OCI-LY3 (cell line): Measurements from ENCODE around the gene VPS8.

Experiments
- H2AFZ ChIP-seq: fragments of 200-600, 300-600 bp; shearing (Covaris generic); 2 replicates; pipeline ENCODE4 v1.6.0; 2014; ENCODE audit warnings: antibody characterized with exemption, low read depth, low read length
- H3K27ac ChIP-seq: fragments of 200-600, 300-600 bp; sonication (generic); 2 replicates; pipeline ENCODE4 v1.5.1; 2014; ENCODE audit warnings: mild to moderate bottlenecking, low read length, moderate library complexity, mixed read lengths
- H3K27me3 ChIP-seq: fragments of 200-600, 300-600 bp; sonication (generic); 2 replicates; pipeline ENCODE4 v1.6.1; 2014; ENCODE audit warnings: low read depth, low read length, mixed read lengths
- H3K36me3 ChIP-seq: fragments of 200-600, 300-600 bp; sonication (generic); replicated peaks from 2 replicates; pipeline ENCODE3; 2014; ENCODE audit warnings: low read depth, low read length, mixed read lengths
- H3K4me1 ChIP-seq: fragments of 300-600, 200-600 bp; sonication (generic); 2 replicates; pipeline ENCODE4 v1.6.1; 2014; ENCODE audit warnings: low read length, mixed read lengths
- H3K4me2 ChIP-seq: fragments of 200-600, 300-600 bp; sonication (generic); 2 replicates; pipeline ENCODE4 v1.6.1; 2014; ENCODE audit warnings: low read length, mixed read lengths
- H3K4me3 ChIP-seq: fragments of 300-600, 200-600 bp; sonication (generic); 2 replicates; pipeline ENCODE4 v1.5.1; 2014; ENCODE audit warnings: antibody characterized with exemption, mild to moderate bottlenecking, low read length, moderate library complexity
- H3K79me2 ChIP-seq: fragments of 300-600, 200-600 bp; shearing (Covaris generic); 2 replicates; pipeline ENCODE4 v1.6.1; 2014; ENCODE audit warnings: mild to moderate bottlenecking, low read length, mixed read lengths
- H3K9ac ChIP-seq: fragments of 300-600, 200-600 bp; shearing (Covaris generic); 2 replicates; pipeline ENCODE4 v1.6.0; 2014; ENCODE audit warnings: mild to moderate bottlenecking, low read length, moderate library complexity
- H3K9me3 ChIP-seq: fragments of 200-600, 300-600 bp; shearing (Covaris generic); 2 replicates; pipeline ENCODE4 v1.6.1; 2014; ENCODE audit warnings: low read length, mixed read lengths; ENCODE audit not compliant: insufficient read depth
- H4K20me1 ChIP-seq: fragments of 200-600, 300-600 bp; sonication (generic); 2 replicates; pipeline ENCODE4 v1.6.1; 2016; ENCODE audit warnings: low read length, mixed read lengths; ENCODE audit not compliant: insufficient read depth
- EZH2phosphoT487 ChIP-seq: fragments of 200-600 bp; shearing (Covaris generic); IDR thresholded peaks from 2 replicates; pipeline ENCODE4 v1.6.1; 2018; ENCODE audit warnings: antibody characterized with exemption, mixed run types, low read depth
- TF ChIP-seq, protein P1 (sequence below): fragments of 200-600, 300-600 bp; sonication (generic); IDR thresholded peaks from 2 replicates; pipeline ENCODE4 v1.5.1; 2014; ENCODE audit warnings: antibody characterized with exemption, low read length, low read depth

The VPS8 gene

DNA sequence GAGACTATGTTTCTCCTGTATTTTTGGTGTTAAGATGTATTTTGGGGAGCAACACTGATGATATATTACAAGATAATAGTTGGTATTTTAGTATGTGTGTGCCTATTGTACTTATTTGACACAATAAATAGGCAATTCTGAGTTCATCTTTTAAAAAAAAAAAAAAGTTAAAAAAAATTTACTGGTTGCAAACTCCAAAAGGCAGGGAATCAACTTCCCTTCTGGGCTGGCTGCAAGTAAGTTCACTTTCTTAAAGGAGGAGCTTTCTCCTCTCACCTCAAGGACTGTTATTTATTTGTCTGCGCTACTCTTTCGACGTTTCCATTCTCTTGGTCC lies 335 bp upstream of the VPS8 start:
- Histone ChIP-seq H3K36me3 (peaks cover 1% of the 10 kb centered on the region), H3K27me3 (no peaks in the 10 kb centered on the region), H3K79me2 (peaks cover 22% of the 10 kb centered on the region), H3K9me3 (no peaks in the 10 kb centered on the region), H3K27ac (no peak overlapping the region), H2AFZ (peak overlapping the region; percentile 95), H3K4me1 (peaks cover 23% of the 10 kb centered on the region), H3K4me2 (peak overlapping the region; percentile 82), H4K20me1 (no peaks in the 10 kb centered on the region; the same call in 1 of the 2 replicates), H3K9ac (peak overlapping the region; percentile 70), H3K4me3 (peak overlapping the region; percentile 83)
- TF ChIP-seq EZH2phosphoT487: no peak
- TF ChIP-seq, protein P1, sequence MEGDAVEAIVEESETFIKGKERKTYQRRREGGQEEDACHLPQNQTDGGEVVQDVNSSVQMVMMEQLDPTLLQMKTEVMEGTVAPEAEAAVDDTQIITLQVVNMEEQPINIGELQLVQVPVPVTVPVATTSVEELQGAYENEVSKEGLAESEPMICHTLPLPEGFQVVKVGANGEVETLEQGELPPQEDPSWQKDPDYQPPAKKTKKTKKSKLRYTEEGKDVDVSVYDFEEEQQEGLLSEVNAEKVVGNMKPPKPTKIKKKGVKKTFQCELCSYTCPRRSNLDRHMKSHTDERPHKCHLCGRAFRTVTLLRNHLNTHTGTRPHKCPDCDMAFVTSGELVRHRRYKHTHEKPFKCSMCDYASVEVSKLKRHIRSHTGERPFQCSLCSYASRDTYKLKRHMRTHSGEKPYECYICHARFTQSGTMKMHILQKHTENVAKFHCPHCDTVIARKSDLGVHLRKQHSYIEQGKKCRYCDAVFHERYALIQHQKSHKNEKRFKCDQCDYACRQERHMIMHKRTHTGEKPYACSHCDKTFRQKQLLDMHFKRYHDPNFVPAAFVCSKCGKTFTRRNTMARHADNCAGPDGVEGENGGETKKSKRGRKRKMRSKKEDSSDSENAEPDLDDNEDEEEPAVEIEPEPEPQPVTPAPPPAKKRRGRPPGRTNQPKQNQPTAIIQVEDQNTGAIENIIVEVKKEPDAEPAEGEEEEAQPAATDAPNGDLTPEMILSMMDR: no peak

DNA sequence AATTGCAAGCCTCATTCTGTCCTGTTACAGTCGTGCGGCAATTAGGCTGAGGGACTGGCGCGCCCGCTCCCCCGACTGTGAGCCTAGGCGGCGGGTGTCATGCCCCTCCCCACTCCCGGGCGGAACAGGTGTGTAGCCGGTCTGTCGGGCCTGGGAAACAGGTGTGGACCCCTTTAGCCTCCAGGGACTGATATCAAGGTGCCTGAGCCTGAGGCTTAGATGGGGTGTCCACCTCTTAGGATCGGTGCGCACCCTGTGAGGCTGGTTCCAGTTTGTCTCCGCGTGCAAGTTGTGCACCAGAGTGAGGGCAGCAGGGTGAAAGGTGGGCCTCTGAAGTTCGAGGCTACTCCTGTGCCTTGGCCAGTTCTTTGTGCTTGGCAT lies 686 bp downstream of the VPS8 start:
- Histone ChIP-seq H4K20me1 (no peaks in the 10 kb centered on the region; the same call in 1 of the 2 replicates), H3K36me3 (peaks cover 4% of the 10 kb centered on the region), H3K4me3 (peak overlapping the region; percentile 83), H3K4me1 (peaks cover 23% of the 10 kb centered on the region), H3K9me3 (no peaks in the 10 kb centered on the region), H3K4me2 (peak overlapping the region; percentile 85), H2AFZ (peak overlapping the region; percentile 74; the same call in 1 of the 2 replicates), H3K27me3 (no peaks in the 10 kb centered on the region), H3K27ac (no peak overlapping the region), H3K79me2 (peaks cover 22% of the 10 kb centered on the region), H3K9ac (peak overlapping the region; percentile 70)
- TF ChIP-seq, protein P1: no peak
- no peak for TF ChIP-seq EZH2phosphoT487

DNA sequence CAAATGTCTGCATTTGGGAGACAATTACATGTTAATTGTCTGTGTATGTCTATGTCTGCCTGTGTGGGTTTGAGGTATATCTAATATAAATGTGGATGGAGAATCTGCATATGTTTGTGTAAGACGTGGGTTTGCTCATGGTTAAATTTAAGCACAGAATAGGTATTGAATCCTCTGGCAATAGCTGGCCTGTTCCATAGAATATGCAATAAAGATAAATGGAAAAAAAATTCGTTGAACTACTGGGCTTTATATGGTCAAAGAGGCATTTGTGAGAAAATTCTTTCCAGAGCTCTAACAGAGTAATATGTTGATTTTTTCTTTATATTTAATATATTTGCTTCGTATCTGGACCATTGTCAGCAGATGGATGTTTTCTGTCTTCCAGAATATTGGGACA lies 1.4 kb downstream of the VPS8 start:
- H3K4me2 ChIP-seq: peak overlapping the region; percentile 85
- H2AFZ ChIP-seq: no peak overlapping the region
- peaks cover 4% of the 10 kb centered on the region for H3K36me3 ChIP-seq
- peaks cover 23% of the 10 kb centered on the region for H3K4me1 ChIP-seq
- no peaks in the 10 kb centered on the region for H3K9me3 ChIP-seq
- no peak overlapping the region for H3K27ac ChIP-seq
- peaks cover 22% of the 10 kb centered on the region for H3K79me2 ChIP-seq
- H3K4me3 ChIP-seq: peak overlapping the region; percentile 83; the same call in 1 of the 2 replicates
- H4K20me1 ChIP-seq: no peaks in the 10 kb centered on the region; the same call in 1 of the 2 replicates
- TF ChIP-seq, protein P1: no peak
- TF ChIP-seq EZH2phosphoT487: no peak
- no peak overlapping the region for H3K9ac ChIP-seq
- no peaks in the 10 kb centered on the region for H3K27me3 ChIP-seq

DNA sequence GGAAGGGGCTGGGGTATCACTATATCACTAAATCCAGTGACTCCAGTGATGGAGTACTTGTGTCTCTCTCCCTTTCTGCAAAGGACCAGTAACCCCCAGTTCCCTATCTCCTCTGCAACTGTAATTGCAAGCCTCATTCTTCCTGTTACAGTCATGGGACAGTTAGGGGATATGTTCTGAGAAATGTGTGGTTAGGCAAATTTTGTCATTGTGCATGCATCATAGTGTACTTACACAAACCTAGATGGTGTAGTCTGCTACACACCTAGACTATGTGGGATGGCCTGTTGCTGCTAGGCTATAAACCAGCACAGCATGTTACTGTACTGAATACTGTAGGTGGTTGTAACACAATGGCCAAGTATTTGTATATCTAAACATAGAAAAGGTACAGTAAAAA lies 2.2 kb downstream of the VPS8 start:
- Histone ChIP-seq H4K20me1 (no peaks in the 10 kb centered on the region; the same call in 1 of the 2 replicates), H3K79me2 (peaks cover 22% of the 10 kb centered on the region), H3K27ac (no peak overlapping the region), H3K36me3 (peaks cover 4% of the 10 kb centered on the region), H3K4me2 (peak overlapping the region; percentile 85), H2AFZ (no peak overlapping the region), H3K4me3 (no peak overlapping the region), H3K27me3 (no peaks in the 10 kb centered on the region), H3K4me1 (peaks cover 23% of the 10 kb centered on the region), H3K9ac (no peak overlapping the region), H3K9me3 (no peaks in the 10 kb centered on the region)
- TF ChIP-seq, protein P1: no peak
- no peak for TF ChIP-seq EZH2phosphoT487
